GM10266 (cell line): Measurements from ENCODE around the gene RARRES1.

Experiments
- DNase-seq: peaks from one replicate; pipeline ENCODE4 v3.0.0; 2012; ENCODE audit errors: extremely low spot score
- TF ChIP-seq, protein P1 (sequence below): IDR thresholded peaks from 2 replicates; pipeline ENCODE4 v1.5.1; 2012; ENCODE audit warnings: mild to moderate bottlenecking, low read depth; ENCODE audit not compliant: control insufficient read depth, insufficient read depth; ENCODE audit errors: missing control alignments

Gene RARRES1

GRCh38 chr3:158763421-158763820 is 31.2 kb upstream of the RARRES1 start:
- TF ChIP-seq, protein P1, sequence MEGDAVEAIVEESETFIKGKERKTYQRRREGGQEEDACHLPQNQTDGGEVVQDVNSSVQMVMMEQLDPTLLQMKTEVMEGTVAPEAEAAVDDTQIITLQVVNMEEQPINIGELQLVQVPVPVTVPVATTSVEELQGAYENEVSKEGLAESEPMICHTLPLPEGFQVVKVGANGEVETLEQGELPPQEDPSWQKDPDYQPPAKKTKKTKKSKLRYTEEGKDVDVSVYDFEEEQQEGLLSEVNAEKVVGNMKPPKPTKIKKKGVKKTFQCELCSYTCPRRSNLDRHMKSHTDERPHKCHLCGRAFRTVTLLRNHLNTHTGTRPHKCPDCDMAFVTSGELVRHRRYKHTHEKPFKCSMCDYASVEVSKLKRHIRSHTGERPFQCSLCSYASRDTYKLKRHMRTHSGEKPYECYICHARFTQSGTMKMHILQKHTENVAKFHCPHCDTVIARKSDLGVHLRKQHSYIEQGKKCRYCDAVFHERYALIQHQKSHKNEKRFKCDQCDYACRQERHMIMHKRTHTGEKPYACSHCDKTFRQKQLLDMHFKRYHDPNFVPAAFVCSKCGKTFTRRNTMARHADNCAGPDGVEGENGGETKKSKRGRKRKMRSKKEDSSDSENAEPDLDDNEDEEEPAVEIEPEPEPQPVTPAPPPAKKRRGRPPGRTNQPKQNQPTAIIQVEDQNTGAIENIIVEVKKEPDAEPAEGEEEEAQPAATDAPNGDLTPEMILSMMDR: no peak
- no peak for DNase-seq

DNA sequence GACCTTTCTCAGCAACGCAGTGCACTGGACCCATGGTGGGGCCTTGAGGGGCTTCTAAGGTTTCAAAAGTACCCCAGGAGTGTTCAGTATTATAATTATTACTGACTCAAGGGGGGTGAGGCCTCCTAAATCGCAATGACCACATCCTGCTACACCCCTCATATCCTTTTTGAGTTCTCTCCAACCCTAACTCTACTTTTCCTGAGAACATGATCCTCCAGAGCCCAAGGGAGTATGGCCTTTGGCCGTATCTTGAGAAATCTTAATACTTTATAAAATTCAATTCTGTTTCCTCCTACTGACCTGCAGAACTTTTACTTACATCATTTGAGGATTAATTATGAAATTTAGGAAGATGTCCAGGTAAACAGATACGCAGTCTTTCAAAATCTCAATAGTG is 30.4 kb upstream of the RARRES1 start:
- no peak for DNase-seq
- TF ChIP-seq, protein P1: no peak

DNA sequence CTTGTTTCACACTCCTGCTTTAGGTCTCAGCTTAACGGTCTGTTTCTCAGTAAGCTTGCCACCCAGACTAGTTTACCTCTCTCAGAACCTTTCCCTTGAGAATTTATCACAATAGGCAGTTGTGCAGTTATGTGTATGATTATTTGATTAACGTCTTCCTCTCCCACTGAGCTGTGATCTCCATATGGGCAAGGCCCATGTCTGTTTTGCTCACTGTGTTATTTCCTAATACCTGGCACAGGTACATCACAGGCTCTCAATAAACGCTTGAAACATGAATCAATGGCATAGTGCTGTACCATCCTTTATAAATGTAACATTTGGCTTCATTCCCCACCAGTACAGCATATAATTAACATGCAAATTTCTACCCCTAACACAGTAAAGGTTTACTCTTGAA is 29.1 kb upstream of the RARRES1 start:
- TF ChIP-seq, protein P1: no peak
- DNase-seq: no peak

- TF ChIP-seq, protein P1: no peak
Measured at GRCh38 chr3:158755421-158755820, 23.2 kb upstream of the RARRES1 start.

DNA sequence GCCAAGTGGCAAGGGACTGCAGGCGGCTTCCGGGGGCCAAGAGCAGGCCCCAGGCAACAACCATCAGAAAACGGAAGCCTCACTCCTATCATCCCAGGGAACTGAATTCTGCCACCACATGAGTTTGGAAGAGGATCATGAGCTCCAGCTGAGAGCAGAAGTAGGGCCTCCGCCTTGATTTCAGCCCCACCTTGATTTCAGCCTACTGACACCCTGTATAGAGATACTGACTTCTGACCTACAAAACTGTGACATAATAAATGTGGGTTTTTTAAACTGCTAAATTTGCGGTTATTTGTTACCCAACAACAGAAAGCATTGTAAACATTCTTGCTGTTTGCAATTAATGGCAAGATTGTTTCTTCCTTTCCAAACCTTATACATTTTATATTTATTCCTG is 21.6 kb upstream of the RARRES1 start:
- DNase-seq: no peak
- TF ChIP-seq, protein P1: no peak

More at GRCh38 chr3:158755421-158755820, 23.2 kb upstream of the RARRES1 start:
- no peak for DNase-seq

GRCh38 chr3:158751316-158751715 is 19.1 kb upstream of the RARRES1 start:
- TF ChIP-seq, protein P1: no peak
- DNase-seq: no peak

DNA sequence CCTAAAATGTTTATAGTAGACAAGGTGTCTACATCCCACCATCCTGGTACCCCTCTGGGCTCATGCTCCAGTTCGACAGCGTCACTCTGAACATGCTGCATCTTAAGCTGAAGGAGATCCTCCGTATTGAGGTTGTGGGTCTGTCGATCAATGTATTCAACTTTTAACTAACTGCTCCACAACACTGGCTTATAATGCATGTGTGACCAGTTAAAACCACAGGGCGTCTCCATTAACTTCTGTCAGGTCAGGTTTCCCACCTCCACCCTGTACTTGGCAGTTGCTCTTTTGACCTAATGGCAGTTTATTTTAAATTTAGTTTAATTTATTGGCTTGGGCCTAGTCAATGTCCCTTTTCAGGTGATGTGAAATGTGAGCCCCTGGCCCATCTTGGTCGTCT is 17.8 kb upstream of the RARRES1 start:
- TF ChIP-seq, protein P1: no peak
- no peak for DNase-seq
